Measurements from ENCODE around the gene CEP126.
A peak's percentile ranks its signal among the peaks of the same experiment; 100 is the strongest.

The CEP126 gene

DNA sequence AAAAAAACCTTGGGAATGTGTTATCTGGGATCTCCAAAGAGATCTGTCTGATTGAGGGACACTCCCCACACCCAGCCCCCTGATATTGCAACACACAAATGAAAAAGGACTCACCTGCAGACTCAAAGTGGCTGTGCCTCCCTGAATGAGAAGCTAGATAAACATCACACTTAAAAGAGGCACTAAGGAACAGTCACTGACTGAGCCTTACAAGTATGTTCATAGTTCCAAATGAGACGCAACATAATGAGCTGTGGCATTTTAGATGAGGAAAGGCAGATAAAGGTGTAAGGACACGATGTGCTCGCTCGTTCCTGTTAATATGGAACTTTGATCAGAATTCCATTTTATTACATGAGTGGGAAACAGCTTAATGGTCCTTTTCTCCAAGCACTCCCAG, 111.4 kb downstream of the CEP126 start:
- no peak overlapping the region for H2BK120ac ChIP-seq (ENCODE audit: low read depth, low read length)
- no peak overlapping the region for H3K27ac ChIP-seq (replicated peaks; ENCODE audit: low read length)
- H3K14ac ChIP-seq (ENCODE audit: low read length), result no peak overlapping the region
- no peak overlapping the region for H2BK5ac ChIP-seq (ENCODE audit: low read length)
- H3K18ac ChIP-seq (ENCODE audit: low read length), result no peak overlapping the region
- no peak overlapping the region for H3K4ac ChIP-seq (ENCODE audit: low read length)
- H3K36me3 ChIP-seq (replicated peaks in 1 of 2; ENCODE audit: control insufficient read depth in 2 of 2, insufficient read depth in 2 of 2, low read length in 2 of 2), result no peaks in the 10 kb centered on the region
- no peaks in the 10 kb centered on the region for H3K9me3 ChIP-seq (replicated peaks in 1 of 2; ENCODE audit: control insufficient read depth in 2 of 2, insufficient read depth in 1 of 2, low read depth in 1 of 2, low read length in 2 of 2)
- DNase-seq (ENCODE audit: low spot score), result no peak
- no peak overlapping the region for H2AFZ ChIP-seq (ENCODE audit: low read length)
- H3K9ac ChIP-seq (ENCODE audit: low read depth, low read length, poor library complexity), result no peak overlapping the region
- no peak overlapping the region for H2BK15ac ChIP-seq (ENCODE audit: low read length)
- H3K27me3 ChIP-seq (ENCODE audit: control insufficient read depth in 3 of 3, insufficient read depth in 3 of 3, low read depth in 1 of 3, low read length in 3 of 3), result peaks cover 0 to 3% (median 0%) of the 10 kb centered on the region in 3 experiments
- no peak overlapping the region for H3K23ac ChIP-seq (ENCODE audit: low read depth, low read length, poor library complexity)
- no peak overlapping the region for H4K91ac ChIP-seq (ENCODE audit: low read depth, low read length, poor library complexity)
- no CpG with 5 or more reads among the region's 4 CpGs for WGBS, 2 donors (ENCODE audit: extremely low coverage in 2 of 2, insufficient read length in 2 of 2, insufficient replicate concordance in 1 of 2)
- H2AK5ac ChIP-seq (ENCODE audit: low read depth, low read length), result no peak overlapping the region
- H3K4me1 ChIP-seq (ENCODE audit: control insufficient read depth in 2 of 2, insufficient read depth in 1 of 2, low read depth in 1 of 2, low read length in 2 of 2), result no peaks in the 10 kb centered on the region
- H3K4me2 ChIP-seq (ENCODE audit: insufficient read depth, low read length, poor library complexity, severe bottlenecking), result no peak overlapping the region
- no peaks in the 10 kb centered on the region for H3K79me1 ChIP-seq (ENCODE audit: low read depth, low read length)
- no peak overlapping the region for H2BK12ac ChIP-seq (ENCODE audit: low read length)
- no peak overlapping the region for H3K4me3 ChIP-seq (ENCODE audit: low read length in 2 of 2)
- no peak overlapping the region for H4K8ac ChIP-seq (ENCODE audit: low read depth, low read length)

DNA sequence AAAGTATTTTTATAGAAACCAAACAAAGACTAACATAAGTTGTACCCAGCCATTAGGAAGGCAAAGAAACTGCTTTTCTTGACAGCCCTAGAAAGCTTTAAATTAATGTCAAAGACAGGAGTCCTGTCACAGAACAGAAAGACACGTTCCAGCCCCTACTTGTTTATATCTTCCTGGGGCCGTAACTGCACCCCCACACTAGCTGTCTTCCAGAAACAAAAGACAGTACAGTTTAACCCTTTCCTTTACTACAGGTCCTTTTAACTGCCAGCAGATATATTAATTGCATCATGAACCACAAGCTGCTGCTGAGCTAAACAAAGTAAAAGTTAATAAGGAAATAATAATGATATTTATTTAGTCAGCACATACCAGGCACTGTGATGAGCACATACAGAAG, 112.1 kb downstream of the CEP126 start:
- Histone ChIP-seq H2AK5ac (ENCODE audit: low read depth, low read length) (no peak overlapping the region), H2AFZ (ENCODE audit: low read length) (no peak overlapping the region), H3K4me3 (ENCODE audit: low read length in 2 of 2) (no peak overlapping the region), H3K9me3 (replicated peaks in 1 of 2; ENCODE audit: control insufficient read depth in 2 of 2, insufficient read depth in 1 of 2, low read depth in 1 of 2, low read length in 2 of 2) (no peaks in the 10 kb centered on the region), H3K4me2 (ENCODE audit: insufficient read depth, low read length, poor library complexity, severe bottlenecking) (no peak overlapping the region), H3K27ac (replicated peaks; ENCODE audit: low read length) (no peak overlapping the region), H3K18ac (ENCODE audit: low read length) (no peak overlapping the region), H3K4ac (ENCODE audit: low read length) (no peak overlapping the region), H4K8ac (ENCODE audit: low read depth, low read length) (no peak overlapping the region), H2BK5ac (ENCODE audit: low read length) (no peak overlapping the region), H3K36me3 (replicated peaks in 1 of 2; ENCODE audit: control insufficient read depth in 2 of 2, insufficient read depth in 2 of 2, low read length in 2 of 2) (no peaks in the 10 kb centered on the region), H3K14ac (ENCODE audit: low read length) (no peak overlapping the region), H2BK15ac (ENCODE audit: low read length) (no peak overlapping the region), H4K91ac (ENCODE audit: low read depth, low read length, poor library complexity) (no peak overlapping the region), H2BK12ac (ENCODE audit: low read length) (no peak overlapping the region), H3K23ac (ENCODE audit: low read depth, low read length, poor library complexity) (no peak overlapping the region), H3K79me1 (ENCODE audit: low read depth, low read length) (no peaks in the 10 kb centered on the region), H3K4me1 (ENCODE audit: control insufficient read depth in 2 of 2, insufficient read depth in 1 of 2, low read depth in 1 of 2, low read length in 2 of 2) (no peaks in the 10 kb centered on the region), H2BK120ac (ENCODE audit: low read depth, low read length) (no peak overlapping the region), H3K9ac (ENCODE audit: low read depth, low read length, poor library complexity) (no peak overlapping the region), H3K27me3 (ENCODE audit: control insufficient read depth in 3 of 3, insufficient read depth in 3 of 3, low read depth in 1 of 3, low read length in 3 of 3) (peaks cover 0 to 3% (median 0%) of the 10 kb centered on the region in 3 experiments)
- WGBS, 2 donors (ENCODE audit: extremely low coverage in 2 of 2, insufficient read length in 2 of 2, insufficient replicate concordance in 1 of 2), result no CpG with 5 or more reads among the region's 2 CpGs
- DNase-seq (ENCODE audit: low spot score), result no peak

DNA sequence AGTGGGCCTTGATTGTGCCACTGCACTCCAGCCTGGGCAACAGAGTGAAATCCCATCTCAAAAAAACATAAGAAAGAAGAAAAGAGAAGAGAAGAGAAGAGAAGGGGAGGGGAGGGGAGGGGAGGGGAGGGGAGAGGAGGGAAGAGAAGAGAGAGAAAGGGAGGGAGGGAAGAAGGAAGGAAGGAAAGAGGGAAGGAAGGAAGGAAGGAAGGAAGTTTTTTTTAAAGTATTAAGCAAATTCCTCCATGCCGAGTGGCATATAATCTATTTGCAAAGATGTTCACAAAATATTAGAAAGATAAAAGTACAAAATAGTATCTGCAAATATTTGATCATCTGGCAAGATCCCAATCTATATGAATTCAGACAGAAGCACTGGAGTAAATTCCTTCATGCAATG, 121.9 kb downstream of the CEP126 start:
- Histone ChIP-seq H3K36me3 (replicated peaks in 1 of 2; ENCODE audit: control insufficient read depth in 2 of 2, insufficient read depth in 2 of 2, low read length in 2 of 2) (no peaks in the 10 kb centered on the region), H3K79me1 (ENCODE audit: low read depth, low read length) (no peaks in the 10 kb centered on the region), H2AK5ac (ENCODE audit: low read depth, low read length) (no peak overlapping the region), H3K4me2 (ENCODE audit: insufficient read depth, low read length, poor library complexity, severe bottlenecking) (no peak overlapping the region), H3K23ac (ENCODE audit: low read depth, low read length, poor library complexity) (no peak overlapping the region), H3K27ac (replicated peaks; ENCODE audit: low read length) (no peak overlapping the region), H2BK15ac (ENCODE audit: low read length) (no peak overlapping the region), H3K18ac (ENCODE audit: low read length) (no peak overlapping the region), H3K9ac (ENCODE audit: low read depth, low read length, poor library complexity) (no peak overlapping the region), H2BK5ac (ENCODE audit: low read length) (no peak overlapping the region), H2BK120ac (ENCODE audit: low read depth, low read length) (no peak overlapping the region), H3K4me1 (ENCODE audit: control insufficient read depth in 2 of 2, insufficient read depth in 1 of 2, low read depth in 1 of 2, low read length in 2 of 2) (no peaks in the 10 kb centered on the region), H3K14ac (ENCODE audit: low read length) (no peak overlapping the region), H4K91ac (ENCODE audit: low read depth, low read length, poor library complexity) (no peak overlapping the region), H2AFZ (ENCODE audit: low read length) (no peak overlapping the region), H4K8ac (ENCODE audit: low read depth, low read length) (no peak overlapping the region), H3K4me3 (ENCODE audit: low read length in 2 of 2) (no peak overlapping the region), H3K27me3 (ENCODE audit: control insufficient read depth in 3 of 3, insufficient read depth in 3 of 3, low read depth in 1 of 3, low read length in 3 of 3) (no peaks in the 10 kb centered on the region), H3K4ac (ENCODE audit: low read length) (no peak overlapping the region), H2BK12ac (ENCODE audit: low read length) (no peak overlapping the region), H3K9me3 (replicated peaks in 1 of 2; ENCODE audit: control insufficient read depth in 2 of 2, insufficient read depth in 1 of 2, low read depth in 1 of 2, low read length in 2 of 2) (no peaks in the 10 kb centered on the region)
- DNase-seq (ENCODE audit: low spot score), result no peak
- no CpG with 5 or more reads among the region's 1 CpG for WGBS, 2 donors (ENCODE audit: extremely low coverage in 2 of 2, insufficient read length in 2 of 2, insufficient replicate concordance in 1 of 2)

DNA sequence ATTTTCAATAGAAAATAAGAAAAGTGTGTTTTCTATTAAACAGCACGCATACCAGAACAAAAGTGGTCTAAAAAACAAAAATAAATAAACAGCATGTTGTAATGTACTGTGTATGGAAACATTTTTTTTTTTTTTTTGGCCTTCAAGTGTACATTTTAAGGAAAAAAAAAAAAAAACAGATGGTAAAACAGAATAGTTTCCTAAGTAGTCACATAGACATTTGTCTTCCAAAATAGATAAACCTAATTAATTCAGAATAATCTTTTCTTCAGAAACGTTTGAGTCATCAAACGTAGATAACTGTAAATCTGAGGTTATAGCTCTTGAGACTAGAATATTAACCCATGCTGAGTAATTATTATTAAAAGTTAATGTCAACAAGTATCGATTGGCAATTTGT, 132.0 kb downstream of the CEP126 start:
- Histone ChIP-seq H2AK5ac (ENCODE audit: low read depth, low read length) (no peak overlapping the region), H2BK120ac (ENCODE audit: low read depth, low read length) (no peak overlapping the region), H3K18ac (ENCODE audit: low read length) (peak overlapping the region; percentile 85), H3K23ac (ENCODE audit: low read depth, low read length, poor library complexity) (no peak overlapping the region), H3K79me1 (ENCODE audit: low read depth, low read length) (no peaks in the 10 kb centered on the region), H3K36me3 (replicated peaks in 1 of 2; ENCODE audit: control insufficient read depth in 2 of 2, insufficient read depth in 2 of 2, low read length in 2 of 2) (no peaks in the 10 kb centered on the region), H3K27ac (replicated peaks; ENCODE audit: low read length) (no peak overlapping the region), H2BK12ac (ENCODE audit: low read length) (no peak overlapping the region), H3K9ac (ENCODE audit: low read depth, low read length, poor library complexity) (no peak overlapping the region), H3K4me2 (ENCODE audit: insufficient read depth, low read length, poor library complexity, severe bottlenecking) (peak overlapping the region; percentile 65), H4K91ac (ENCODE audit: low read depth, low read length, poor library complexity) (no peak overlapping the region), H3K9me3 (replicated peaks in 1 of 2; ENCODE audit: control insufficient read depth in 2 of 2, insufficient read depth in 1 of 2, low read depth in 1 of 2, low read length in 2 of 2) (no peaks in the 10 kb centered on the region), H2BK15ac (ENCODE audit: low read length) (no peak overlapping the region), H3K4me1 (ENCODE audit: control insufficient read depth in 2 of 2, insufficient read depth in 1 of 2, low read depth in 1 of 2, low read length in 2 of 2) (peaks cover 0 to 2% of the 10 kb centered on the region in 2 donors), H3K27me3 (ENCODE audit: control insufficient read depth in 3 of 3, insufficient read depth in 3 of 3, low read depth in 1 of 3, low read length in 3 of 3) (no peaks in the 10 kb centered on the region), H2BK5ac (ENCODE audit: low read length) (no peak overlapping the region), H4K8ac (ENCODE audit: low read depth, low read length) (no peak overlapping the region), H3K14ac (ENCODE audit: low read length) (no peak overlapping the region), H2AFZ (ENCODE audit: low read length) (peak overlapping the region; percentile 95), H3K4me3 (ENCODE audit: low read length in 2 of 2) (peak overlapping the region; percentile 59 to 83), H3K4ac (ENCODE audit: low read length) (no peak overlapping the region)
- WGBS, 2 donors (ENCODE audit: extremely low coverage in 2 of 2, insufficient read length in 2 of 2, insufficient replicate concordance in 1 of 2), result no CpG with 5 or more reads among the region's 4 CpGs
- no peak for DNase-seq (ENCODE audit: low spot score)

Measured in neuronal stem cell (in vitro differentiated cells).